IPS DF 4.7 (cell line): ENCODE results near the gene CYB5RL.

Experiments used
- DNase-seq: peaks from one replicate; pipeline ENCODE4 v3.0.0-alpha.2; 2013; ENCODE audit warnings: low spot score; ENCODE audit errors: extremely low read depth

The CYB5RL gene

DNA sequence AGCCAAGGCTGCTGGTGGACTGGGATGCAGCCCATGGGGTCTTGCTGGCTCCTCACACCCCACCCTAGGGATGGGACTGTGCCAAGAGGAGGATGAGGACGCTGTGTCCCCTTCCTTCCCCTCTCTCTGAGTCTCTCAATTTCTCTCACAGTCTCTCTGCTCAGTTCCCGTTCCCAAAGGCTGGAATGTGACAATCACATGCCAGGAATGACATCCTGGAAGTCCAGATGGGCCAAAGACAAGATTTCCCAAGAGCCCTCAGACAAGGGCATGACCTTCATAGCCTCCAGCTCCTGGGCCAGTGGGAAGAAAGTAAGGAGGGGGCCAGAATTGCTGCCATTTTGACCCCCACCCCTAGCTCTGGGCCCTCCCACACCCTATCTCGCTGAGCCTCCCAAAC lies 39.5 kb downstream of the CYB5RL start:
- DNase-seq = no peak

DNA sequence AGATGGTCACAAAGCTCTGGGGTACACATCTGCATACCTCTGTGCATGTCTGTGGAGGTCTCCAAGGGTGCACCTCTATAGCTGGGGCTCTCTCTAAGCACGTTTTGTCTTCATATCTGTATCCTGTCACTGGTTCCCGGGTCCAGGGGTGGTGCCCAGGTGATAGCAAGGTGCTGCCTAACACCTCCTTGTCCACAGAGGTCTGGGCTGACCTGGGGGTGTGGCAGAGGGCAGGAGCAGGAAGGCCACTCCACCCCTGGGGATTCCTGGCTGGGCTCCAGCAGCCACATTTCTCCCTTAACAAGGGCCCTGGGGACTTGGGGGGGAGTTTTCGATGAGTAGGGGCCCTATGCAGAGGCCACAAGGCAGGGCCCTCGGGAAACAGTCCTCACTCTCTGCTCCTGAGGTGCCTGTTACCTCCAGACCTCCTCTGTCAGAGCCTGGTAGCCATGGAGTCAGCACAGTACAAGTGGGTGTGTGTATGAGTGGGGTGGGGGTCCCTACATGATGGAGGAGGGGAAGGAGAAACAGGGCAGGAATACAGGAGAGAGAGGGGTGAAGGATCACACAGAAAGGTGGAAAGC lies 40.0 kb downstream of the CYB5RL start:
- no peak for DNase-seq

DNA sequence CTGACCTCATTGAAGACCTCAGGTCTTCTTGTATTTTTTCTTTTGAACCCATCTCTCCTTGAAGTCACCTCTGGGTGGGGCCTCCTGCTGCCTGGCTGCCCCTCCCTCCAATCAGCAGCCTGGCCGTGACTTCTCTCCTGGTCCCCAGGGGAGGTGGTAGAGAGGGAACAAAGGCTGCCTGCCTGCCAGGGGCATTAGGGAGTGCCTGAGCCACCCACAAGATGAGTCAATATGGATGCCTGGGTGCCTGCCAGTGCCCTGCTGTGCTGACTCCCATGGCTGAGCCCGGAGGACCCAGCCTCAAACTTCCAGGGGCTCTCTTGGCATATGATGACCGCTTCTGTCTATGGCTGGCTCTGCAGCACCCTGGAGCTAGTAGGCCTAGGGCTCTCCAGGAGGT lies 41.8 kb downstream of the CYB5RL start:
- no peak for DNase-seq

DNA sequence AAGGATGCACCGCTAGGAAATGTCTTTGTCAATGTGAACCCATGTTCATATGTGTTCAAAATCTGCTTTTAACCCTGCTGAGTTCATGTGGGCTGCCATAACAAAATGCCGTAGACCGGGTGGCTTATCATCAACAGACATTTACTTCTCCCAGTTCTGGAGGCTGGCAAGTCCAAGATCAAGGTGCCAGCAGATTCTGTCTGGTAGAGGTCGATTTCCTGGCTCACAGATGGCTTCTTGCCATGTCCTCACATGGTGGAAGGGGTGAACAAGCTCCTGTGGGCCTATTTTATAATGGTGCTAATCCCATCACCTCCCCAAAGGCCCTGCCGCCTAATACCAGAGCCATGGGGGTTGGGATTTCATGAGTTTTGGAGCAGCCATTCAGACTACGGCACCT lies 42.4 kb downstream of the CYB5RL start:
- no peak for DNase-seq

DNA sequence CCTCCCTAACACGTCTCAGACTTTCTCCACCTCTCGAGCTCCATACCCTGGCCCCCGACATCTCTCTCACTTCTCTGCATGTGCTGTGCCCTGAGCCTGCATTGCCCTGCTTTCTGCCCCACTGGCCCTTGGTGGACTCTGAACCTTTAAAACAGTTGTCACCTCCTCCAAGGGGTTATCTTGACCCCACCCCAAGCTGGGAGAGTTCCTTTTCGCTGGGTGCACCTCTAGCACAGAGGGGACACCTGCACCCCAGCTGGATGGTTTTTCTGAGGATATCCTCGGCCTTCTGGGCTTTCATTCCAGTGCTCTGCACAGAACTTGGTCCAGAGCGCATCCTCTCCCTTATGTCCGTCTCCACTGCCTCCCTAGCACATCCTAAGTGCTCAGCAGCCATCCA lies 42.8 kb downstream of the CYB5RL start:
- DNase-seq = no peak

DNA sequence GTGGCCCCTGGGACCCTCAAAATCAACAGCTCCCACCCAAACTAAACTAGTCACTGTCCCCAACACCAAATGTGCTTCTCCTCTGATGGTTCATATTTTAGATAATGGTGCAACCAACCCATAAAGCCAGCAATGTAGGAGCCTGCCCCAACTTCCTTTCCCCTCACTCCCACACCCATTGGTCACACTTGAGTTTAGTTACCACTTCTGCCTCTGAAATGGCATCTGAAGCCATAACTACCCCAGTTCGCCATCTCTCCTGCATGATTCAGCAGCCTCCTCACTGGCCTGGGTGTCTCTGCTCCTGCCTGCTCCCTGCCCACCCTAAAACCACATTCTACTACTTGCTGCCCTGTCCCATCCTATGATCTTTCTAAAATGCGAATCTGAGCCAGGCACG lies 43.6 kb downstream of the CYB5RL start:
- DNase-seq = no peak

DNA sequence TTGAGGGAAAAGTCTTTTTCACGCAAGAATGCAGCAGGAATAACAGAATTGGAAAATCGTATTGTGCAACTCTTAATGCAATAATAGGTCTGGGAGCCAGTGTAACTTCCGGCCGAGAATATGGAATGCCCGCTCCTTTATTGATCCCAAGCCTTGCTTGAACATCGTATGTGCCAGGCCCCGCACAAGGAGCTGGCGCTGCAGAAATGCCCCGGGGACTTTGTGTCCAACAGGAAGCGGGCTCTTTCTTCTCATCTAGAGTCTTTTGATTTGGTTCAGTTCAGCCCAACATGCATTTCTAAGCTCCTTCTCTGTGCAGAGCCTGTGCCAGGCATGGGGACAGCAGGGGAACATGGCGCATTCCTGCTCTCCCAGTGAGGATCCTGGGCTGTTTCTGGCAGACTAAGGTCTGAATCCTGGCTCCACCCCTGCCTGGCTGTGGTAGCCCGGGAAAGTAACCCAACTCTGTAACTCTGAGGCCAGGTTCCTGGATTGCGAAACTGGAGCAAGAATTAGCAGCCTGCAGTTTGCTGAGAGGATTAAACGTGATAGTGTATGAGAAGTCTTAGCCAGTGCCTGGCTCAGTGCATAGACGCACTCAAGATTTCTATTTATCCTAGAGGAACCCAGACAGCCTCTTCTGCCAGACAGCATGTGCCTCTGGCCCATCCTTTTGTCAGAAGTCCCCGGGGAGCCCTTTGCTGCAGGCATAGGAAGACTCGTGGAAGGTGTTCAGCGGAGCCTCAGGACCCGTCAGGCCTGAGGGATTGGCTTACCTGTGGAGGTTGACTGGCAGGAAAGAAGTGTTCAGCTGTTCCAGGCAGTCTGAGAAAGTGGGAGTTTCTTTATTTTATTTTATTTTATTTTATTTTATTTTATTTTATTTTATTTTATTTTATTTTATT lies 46.0 kb downstream of the CYB5RL start:
- no peak for DNase-seq

DNA sequence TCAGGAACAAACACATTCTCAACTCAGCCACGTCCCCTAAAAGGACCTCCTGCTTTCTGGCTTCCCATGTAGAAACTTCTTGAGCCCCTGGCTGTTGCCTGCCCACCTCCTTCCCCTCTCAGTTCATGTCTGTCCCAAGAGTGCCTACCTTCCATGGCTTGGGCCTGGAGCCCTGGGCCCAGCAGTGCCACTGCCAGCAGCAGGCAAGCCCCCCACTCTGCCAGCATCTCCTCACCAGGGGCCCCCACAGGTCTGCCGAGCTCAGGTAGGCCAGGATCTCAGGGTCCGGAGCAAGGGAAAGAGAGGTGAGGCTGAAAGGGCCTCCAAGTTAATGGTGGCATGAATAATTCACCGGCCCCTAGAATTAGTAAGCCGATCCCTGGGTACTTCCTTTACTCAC lies 47.1 kb downstream of the CYB5RL start, which contains the start of gene CDCP2:
CDCP2 (minus strand) TSS at position 305 of the 400 bp plus-strand sequence; CDS start at position 227, 78 bp downstream.
- DNase-seq = no peak

DNA sequence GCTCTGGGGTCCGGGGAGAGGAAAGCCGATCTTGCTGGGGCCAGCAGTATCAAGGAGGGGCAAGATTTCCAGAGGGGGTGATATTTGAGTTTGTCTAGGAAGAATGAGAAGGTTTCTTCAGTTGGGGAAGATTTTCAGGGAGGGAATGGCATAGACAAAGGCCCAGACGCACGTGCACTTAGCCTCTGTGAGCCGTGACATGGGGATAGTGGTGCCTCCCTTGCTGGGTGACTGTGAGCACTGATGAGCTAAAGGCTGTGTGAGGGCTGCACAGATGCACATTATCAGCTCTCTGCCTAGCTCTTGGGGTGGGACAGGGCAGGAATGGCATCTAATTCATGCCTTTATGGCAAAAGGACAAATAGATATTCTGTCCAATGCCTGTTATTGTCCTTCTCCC lies 48.8 kb downstream of the CYB5RL start:
- DNase-seq = no peak
